Epithelial cell of prostate (primary cell): Measurements from ENCODE around the gene RAB23.

ENCODE experiments used
- DNase-seq: peaks from one replicate; pipeline ENCODE4 v3.0.0-alpha.2; 2011; ENCODE audit warnings: low read depth, low spot score
- H3K27ac ChIP-seq: fragments of 450-650 bp; 2 replicates; pipeline ENCODE4 v1.5.1; 2017; ENCODE audit warnings: mild to moderate bottlenecking

RAB23 gene

DNA sequence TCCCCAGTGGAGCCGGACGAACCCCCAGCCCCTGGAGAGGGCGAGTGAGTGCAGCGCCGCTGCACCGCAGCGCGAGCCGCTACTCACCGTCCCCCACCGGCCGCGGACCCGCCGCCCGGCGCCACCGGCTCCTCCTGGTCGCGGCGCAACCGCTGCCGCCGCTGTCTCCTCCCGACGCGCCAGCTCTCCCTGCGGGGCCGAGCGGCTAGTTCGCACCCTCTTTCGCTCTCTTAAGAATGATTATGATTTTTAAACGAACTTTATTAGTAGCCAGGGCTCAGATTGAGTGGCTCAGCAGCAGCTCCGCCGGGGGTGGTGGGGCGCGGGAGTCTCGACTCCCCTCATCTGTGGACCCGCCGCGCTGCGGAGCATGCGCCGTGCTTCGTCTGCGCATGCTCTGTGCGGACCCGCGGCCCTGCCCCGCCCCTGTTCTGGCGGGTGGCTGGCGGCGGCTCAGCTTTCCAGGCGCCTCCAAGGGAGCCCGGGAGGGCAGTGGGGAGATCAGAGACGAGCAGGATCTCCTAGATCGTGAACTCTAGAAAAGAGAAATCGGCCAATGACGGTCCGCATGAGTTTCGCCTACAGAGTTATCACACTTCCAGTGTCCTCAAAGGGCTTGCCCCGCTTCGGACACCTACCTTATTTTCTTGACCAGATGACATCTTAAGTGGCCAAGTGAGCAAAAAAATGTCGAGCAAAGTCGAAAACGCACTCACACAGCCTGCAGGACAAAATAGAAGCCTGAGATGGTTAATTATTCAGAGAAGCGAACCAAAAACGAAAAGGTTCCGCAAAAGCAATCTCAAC lies at the start of gene RAB23:
Gene RAB23 (minus strand): TSS at position 372 of the 807 bp plus-strand sequence. CDS start 11,927 bp downstream, outside the sequence.
- no peak for DNase-seq
- peak within 1 kb of the TSS; percentile 73 for H3K27ac ChIP-seq

DNA sequence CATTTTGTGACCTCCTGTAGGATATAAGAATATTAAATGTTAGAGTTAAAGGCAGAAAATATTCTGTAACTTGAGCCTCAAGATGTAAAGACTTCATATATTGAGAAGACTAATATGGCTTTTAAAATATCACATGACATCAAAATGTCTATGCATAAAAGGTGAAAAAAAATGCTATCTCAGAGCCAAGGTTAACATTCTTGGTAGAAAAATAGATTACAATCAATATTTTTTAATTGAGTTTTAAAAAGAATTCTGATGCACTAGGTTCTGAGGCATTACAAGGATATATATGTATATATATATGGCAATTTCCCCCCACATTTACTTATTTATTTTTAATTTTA lies 46.2 kb upstream of the RAB23 start:
- no peak for DNase-seq
- peak overlapping the region; percentile 77 for H3K27ac ChIP-seq

DNA sequence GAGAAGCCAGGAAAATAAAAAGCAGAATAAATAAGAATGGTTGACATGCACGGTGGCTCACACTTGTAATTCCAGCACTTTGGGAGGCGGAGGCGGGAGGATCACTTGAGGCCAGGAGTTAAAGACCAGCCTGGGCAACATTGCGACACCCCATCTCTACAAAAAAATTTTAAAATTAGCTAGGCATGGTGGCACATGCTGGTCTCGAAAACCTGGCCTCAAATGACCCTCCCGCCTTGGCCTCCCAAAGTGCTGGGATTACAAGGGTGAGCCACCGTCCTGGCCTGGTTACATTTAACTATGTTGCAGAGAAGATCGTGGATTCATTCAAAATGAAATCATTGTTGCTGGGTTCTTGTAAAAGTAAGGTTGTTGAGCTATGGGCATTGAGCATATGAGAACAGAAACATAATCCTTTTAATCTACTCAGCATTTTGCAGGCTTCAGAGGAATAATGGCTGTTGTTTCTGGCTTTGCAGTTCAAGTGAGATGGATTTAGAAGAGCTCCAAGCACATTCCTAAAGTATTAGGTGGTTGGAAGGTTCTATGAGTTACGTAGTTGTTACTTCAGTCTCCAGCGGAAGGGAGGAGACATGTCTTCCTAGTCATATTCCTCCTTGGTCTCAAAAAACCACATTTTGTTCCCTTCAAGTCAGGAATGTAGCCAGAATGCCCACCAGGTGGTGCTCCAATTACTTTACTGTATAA lies 45.6 kb upstream of the RAB23 start:
- peak overlapping the region; percentile 77 for H3K27ac ChIP-seq
- peak; percentile 86 for DNase-seq

DNA sequence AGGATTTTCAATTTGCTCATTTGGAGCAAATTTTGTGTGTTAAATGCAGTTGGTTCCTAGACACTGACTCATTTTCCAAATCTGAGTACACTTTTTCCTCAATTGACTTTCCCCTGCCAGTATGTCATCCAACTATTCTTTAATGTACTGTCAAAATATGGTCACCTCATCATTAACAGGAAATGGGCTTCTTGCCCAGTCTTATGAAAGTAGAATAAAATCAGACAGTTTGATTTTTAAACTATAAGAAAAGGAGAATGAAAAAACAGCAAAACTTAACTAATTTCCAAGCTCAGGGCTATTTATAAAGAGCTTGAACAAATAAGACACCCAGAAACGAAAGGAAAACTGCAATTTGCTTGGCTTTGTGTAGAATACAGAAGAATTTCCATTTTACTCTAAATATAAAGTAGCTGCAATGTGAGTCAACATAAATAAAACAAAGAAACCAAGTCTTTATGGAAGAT lies 43.7 kb upstream of the RAB23 start:
- peak overlapping the region; percentile 38 for H3K27ac ChIP-seq
- DNase-seq = no peak

DNA sequence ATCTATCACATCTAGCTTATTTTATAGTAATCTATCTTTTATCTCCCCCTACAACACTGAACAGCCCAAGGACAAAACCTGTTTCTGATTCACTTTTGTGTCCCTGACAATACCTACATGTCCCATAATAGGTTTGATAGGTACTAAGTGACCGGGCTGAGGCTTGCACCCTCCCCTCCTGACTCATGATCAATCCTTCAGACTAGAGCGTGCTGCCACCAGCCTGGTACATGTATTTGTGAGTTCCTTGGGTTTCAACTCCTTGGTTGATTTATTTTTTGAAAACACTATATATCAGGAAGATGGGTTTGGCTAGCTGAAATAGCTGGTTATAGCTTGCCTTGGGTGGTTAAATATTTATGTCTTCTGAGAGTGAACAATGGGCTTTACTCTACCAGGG lies 41.6 kb upstream of the RAB23 start:
- H3K27ac ChIP-seq = no peak overlapping the region
- no peak for DNase-seq

DNA sequence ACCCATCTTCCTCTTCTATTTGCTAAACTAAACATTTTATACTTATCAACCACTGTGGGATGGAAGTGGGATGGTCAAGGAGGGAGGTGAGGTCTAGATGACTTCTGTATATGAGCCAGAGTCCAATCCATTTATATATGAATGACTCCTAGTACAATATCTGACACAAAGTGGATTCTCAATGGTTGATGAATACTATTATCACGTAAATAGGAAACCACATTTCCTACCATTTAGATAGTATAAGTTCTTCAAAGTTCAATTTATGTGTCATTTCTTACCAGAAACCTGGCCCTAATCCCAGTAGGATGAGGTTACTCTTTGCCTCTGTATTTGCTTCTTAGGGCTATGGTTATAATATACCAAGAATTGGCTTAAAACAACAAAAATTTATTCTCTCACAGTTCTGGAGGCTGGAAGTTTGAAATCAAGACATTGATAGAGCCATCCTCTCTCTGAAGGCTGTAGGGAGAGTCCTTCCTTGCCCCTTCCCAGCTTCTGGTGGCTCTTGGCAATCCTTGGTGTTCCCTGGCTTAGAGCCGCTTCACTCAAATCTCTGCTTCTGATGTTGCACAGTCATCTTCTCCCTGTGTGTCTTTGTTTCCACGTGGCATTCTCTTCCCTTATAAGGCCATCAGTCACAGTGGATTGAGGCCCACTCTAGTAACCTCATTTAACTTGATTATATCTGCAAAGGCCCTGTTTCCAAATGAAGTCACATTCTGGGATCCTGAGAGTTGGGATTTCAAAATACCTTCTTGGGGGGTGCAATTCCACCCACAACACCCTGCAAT lies 41.0 kb upstream of the RAB23 start:
- DNase-seq = no peak
- H3K27ac ChIP-seq = no peak overlapping the region

DNA sequence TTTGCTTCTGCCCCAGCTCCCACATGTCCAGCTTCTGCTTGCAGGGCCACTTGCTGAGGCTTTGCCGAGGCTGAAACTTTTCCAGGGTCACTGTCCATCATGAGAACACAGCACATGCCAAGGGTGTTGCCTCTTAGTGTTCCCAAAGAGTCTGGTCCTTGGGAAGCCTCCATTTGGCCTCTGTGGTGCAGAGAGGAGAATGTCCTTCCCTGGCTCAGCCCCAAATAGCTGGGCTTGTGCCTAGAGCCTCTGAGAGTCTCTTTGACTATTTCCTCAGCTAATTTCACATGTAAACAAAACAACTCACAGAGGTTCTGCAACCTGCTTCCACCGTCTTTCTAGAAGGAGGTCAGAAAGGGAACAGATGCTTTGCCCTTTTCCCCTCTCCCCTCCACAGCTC lies 40.4 kb upstream of the RAB23 start:
- no peak overlapping the region for H3K27ac ChIP-seq
- DNase-seq = no peak

DNA sequence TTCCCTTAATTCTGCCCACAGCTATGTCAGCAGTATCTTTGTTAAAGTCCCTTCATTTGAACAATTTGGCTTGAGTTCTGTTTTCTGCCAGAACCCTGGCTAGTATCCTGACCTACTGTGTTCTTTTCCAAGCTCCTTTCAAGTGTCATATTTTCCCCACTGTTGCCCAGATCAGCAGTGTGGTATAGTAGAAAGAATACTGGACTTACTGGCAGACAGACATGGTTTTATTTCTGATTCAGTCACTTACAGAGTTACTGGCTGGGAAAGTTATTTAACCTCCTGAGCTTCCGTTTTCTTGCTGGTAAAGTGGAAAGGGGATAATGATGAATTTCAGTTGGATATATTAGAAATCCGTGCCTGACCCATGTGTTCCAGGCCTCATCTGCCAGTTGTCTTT lies 39.8 kb upstream of the RAB23 start:
- H3K27ac ChIP-seq = no peak overlapping the region
- DNase-seq = no peak

DNA sequence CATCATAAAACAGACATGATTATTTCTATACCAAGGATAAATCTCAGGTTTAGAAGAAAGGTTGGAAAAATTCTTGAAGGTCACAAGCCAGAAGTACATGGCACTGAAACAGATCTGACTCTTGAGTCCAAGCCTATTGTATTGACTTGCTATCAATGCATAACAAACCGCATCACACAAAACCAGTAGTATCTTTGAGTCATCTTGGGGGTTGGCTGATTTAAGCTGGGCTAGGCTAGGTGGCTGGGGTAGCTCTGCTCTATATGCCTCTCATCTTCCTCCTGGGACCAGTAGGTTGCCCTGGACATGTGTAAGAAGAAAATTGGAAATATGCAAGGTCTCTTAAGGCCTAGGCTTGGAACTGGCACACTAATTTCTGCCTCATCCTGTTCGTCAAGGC lies 37.0 kb upstream of the RAB23 start:
- no peak for DNase-seq

DNA sequence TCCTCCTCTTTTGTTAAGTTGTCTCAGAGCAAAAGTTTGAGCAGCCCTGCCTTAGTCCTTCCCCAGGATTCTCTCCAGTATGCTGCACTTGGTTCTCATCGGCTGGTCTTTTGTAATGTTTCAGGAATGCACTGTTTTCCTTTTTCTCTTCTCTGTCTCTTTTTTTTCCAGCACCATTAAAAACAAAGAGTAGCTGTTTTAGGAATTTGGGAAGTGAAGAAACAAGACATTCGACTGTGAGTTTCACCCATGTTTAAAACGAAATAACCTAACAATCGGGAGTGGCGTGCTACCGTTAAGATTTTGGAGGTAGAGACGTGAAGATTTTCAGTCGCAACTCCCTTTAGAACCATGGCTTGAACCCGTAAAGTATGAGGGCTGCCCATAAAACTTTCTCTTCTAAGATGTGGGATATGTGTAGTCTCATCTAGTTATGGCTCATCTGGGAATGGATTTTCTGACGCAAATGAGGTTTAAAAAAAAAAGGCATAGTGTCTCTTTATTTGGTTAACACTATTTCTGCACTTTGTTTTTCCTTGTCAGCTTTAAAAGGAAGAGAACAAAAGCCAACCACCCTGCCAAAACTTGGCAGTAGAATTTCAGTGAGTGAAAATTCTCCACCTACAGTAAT lies 35.9 kb upstream of the RAB23 start:
- no peak overlapping the region for H3K27ac ChIP-seq
- no peak for DNase-seq

More for the DNA sequence above, 37.0 kb upstream of the RAB23 start:
- no peak overlapping the region for H3K27ac ChIP-seq

DNA sequence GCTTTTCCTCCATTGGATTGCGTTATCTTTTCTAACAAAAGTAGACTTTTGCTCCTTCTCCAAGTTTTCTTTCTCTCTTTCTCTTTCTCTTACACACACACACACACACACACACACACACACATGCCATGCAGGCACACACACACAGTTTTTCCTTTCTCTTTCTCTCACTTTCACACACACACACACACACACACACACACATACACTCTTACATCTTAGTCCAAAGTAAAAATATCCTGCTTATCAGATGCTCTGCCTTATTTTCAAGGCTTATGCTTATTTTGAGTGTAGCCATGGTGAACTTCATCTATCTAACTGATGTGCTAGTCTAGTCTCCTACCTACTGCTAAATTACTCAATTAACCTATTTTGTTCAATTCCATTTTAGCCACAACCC lies 34.4 kb upstream of the RAB23 start:
- DNase-seq = no peak
- H3K27ac ChIP-seq = no peak overlapping the region

DNA sequence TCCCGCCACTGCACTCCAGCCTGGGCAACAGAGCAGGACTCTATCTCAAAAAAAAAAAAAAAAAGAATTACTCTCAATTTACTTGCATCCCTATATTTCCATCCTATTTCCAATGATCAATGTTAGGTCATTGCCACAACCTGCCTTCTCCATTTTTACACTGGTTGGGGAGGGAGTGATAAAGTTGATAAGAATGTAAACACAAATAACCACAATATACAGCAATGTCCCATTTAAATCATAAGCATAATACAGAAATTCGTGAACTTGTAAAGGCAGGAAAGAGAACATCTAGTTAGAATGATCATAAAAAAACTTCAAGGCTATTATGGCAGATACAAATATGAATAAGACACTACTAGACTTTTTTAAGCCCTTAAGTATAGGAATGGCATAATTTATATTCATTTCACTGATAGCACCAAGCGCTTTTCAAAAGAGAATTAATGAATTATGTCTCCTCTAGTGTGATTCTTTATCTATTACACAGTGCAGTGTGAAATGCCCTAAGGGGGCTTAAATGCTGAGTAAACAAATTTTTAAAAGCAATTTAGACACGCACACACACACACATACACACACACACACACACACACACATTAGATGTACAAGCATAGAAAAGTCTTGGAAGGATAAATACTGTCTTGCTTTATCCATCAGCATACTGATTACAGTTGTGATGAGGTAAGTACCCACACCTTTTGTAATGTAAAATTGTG lies 33.5 kb upstream of the RAB23 start:
- H3K27ac ChIP-seq = no peak overlapping the region
- DNase-seq = no peak

DNA sequence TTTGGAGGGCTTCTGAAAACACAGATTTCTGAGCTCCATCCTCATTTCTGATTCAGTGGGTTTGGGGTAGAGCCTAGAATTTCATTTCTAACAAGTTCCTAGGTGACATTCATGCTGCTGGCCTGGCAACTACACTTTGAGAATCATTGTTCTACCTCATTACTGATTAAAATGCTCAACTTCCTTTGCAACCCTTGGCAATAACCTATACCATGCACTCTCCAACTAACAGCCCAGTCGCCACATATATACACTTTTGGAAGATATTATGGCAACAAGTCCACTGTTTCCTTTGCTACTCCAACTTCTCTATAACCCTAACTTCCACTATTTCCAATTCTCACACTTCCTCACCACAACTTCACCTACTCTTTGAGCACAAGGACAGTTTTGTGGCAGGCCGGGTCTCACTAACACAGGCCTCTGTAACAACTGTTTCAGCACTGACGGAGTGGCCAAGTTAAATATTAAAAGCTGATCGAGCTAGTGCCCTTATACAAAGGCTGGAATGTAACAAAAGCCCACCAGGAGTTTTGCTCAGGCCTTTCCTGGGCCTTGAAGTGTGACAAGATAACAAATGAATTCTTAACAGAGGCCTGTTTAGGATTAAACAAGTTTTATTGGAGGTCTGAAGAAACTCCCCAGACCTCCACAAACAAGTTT lies 32.1 kb upstream of the RAB23 start:
- no peak for DNase-seq
- no peak overlapping the region for H3K27ac ChIP-seq

DNA sequence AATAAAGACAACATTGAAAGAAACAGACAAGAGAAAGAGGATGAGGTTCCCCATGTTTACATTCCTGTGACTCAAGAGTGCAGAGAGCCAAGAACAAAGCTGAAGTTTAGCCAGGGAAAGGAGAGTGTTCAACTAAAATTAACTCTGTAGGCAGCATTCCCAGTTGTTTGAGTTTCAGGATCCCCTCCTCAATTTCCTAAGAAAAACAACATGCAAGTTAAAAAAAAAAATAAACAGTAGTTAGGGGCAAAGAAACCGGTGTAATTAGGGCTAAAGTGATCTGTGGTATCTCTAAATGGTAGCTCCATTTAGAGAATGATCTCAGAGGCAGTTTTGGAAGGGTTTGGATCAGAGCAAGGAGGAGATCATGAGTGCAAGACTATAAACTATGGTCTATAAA lies 30.9 kb upstream of the RAB23 start:
- H3K27ac ChIP-seq = no peak overlapping the region
- no peak for DNase-seq

DNA sequence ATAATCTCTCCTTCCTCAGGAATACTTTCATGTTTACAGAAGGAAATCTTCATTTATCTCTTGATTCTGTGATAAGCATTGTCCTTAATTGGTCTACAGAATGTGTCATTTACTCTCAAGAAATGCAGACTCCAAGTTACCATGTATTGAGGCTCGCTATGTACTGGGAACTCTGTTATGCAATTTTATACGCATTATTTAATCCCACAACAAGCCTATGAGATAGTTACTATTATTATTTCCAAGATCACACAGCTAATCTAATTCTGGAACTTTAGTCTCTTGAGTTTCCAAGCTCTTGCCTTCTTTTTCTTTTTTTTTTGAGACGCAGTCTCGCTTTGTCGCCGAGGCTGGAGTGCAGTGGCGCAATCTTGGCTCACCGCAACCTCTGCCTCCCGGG lies 30.0 kb upstream of the RAB23 start:
- no peak overlapping the region for H3K27ac ChIP-seq
- DNase-seq = no peak

DNA sequence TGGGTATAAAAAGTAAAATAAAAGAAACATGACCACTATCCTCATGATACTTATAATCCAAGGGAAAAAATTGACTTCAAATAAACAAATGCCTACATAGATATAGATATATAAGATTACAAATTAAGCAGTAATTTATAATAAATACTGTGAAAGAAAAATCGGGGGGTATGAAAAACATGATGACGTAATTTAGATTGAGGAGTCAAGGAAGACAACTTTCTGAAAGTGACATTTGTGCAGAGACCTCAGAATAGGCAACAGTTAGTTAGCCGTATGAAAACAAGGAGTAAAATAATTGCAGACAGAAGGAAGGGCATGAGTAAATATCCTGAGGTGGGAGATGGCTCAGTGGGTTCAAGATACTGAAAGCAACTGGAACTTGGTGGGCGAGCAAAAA lies 28.2 kb upstream of the RAB23 start:
- no peak overlapping the region for H3K27ac ChIP-seq
- DNase-seq = no peak

DNA sequence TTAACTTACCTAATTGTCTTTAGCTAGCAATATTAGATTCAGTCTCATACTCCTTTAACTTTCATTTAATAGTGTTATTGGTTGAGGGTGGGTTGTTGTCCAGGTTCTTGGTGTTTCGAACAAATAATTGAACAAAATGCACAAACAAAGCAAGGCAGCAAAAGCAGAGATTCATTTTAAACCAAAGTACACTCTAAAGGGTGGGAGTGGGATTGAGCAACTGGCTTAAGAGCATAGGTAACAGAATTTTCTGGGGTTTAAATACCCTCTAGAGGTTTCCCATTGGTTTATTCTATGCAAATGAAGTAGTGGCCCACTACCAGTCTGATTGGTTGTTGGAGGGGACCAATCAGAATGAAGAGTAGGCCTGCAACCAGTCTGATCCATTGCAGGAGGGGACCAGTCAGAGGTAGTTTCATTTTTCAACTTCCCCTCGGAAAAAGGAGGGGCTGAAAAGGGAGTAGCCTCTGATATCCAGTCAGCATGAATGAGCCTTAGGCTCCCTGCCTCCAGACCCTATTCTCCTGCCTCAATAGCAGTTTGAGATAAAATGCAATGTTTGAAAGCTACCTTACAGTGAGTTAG lies 26.3 kb upstream of the RAB23 start:
- no peak for DNase-seq

DNA sequence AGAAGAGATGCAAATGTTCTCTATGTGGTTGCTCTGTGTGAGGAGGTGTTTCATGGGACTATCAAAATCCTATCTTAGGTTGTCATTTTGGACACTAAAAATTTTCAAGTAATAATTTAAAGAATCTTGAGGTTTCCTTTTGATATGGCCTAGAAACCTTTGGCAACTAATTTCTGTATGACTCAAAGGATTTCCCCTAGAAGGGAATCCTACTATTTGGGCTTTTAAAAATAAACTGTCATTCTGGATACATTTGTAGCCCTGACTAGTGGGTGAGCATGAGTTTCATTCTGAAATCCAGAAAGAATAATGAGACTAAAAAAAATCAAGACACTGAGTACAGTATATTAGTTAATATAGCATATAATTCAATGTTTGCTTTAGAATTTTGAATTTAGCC lies 25.5 kb upstream of the RAB23 start:
- no peak for DNase-seq
- H3K27ac ChIP-seq = no peak overlapping the region

More for the DNA sequence above, 26.3 kb upstream of the RAB23 start:
- no peak overlapping the region for H3K27ac ChIP-seq

DNA sequence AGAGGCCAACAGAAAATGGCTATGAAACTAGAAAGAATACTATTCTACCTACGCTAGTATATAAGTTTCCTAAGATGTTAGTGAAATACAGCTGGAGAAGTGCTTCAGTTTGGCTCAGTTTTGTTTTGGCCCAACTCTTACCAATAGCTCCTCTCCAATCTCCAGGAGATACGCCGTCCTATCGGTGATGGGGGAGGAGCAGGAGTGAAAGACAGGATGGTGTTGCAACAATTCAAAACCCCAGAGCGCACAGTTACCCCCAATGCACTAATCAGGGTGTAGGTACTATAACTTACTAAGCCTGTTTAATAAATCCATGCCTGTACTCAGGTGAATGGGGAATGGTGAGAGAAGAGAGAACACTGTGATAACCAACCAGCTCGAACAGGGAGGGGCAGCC lies 24.2 kb upstream of the RAB23 start:
- no peak overlapping the region for H3K27ac ChIP-seq
- DNase-seq = no peak
